ENCODE measurements around the gene SPCS3. TPM values are rescaled to one million over a fixed set of nuclear protein-coding genes. Genes with fewer than 3 reads are reported as not detected.
A peak's percentile ranks its signal among the peaks of the same experiment; 100 is the strongest.

Gene SPCS3
- total RNA-seq, 1 experiment from 2014 or later, result 128 TPM

GRCh38 chr4:176313596-176314336 lies 6.0 kb upstream of the SPCS3 start:
- CTCF ChIA-PET, result no interaction called here
- no TSS peak for BruUV-seq (replicated peaks)

GRCh38 chr4:176319151-176319703 lies 539 bp upstream of the SPCS3 start:
- H3K36me3 ChIP-seq (ENCODE audit: insufficient read depth, low read length, poor library complexity, severe bottlenecking), result no peaks in the 10 kb centered on the region
- no peaks in the 10 kb centered on the region for H3K9me3 ChIP-seq (ENCODE audit: low read depth, low read length, poor library complexity, severe bottlenecking)
- peak overlapping the region; percentile 87 for H3K4me3 ChIP-seq (ENCODE audit: low read depth, low read length, poor library complexity, severe bottlenecking)
- POLR2A ChIA-PET (ENCODE audit: low non-redundant PET), result no interaction called here
- DNase-seq (ENCODE audit: low spot score), result no peak
- intact Hi-C loops (cut with micrococcal nuclease; ENCODE audit: unreplicated experiment), result no loop called here
- peaks cover 17% of the 10 kb centered on the region for H3K4me1 ChIP-seq (ENCODE audit: insufficient read depth, low read length, poor library complexity, severe bottlenecking)
- H3K27ac ChIP-seq (ENCODE audit: low read depth, low read length, poor library complexity, severe bottlenecking), result peak overlapping the region; percentile 92
- BruUV-seq (replicated peaks), result TSS peak; percentile 65
- no peaks in the 10 kb centered on the region for H3K27me3 ChIP-seq (replicated peaks; ENCODE audit: insufficient read depth, low read depth, low read length, poor library complexity)
- TF ChIP-seq EZH2 (IDR thresholded peaks at IDR 0.05; ENCODE audit: borderline replicate concordance, low read depth, low read length, poor library complexity, severe bottlenecking) (no peak), CTCF (conservative IDR thresholded peaks at IDR 0.05; ENCODE audit: low read depth, low read length) (no peak)
- CTCF ChIA-PET, result no interaction called here

More at GRCh38 chr4:176313596-176314336, 6.0 kb upstream of the SPCS3 start:
- Histone ChIP-seq H3K36me3 (ENCODE audit: insufficient read depth, low read length, poor library complexity, severe bottlenecking) (no peaks in the 10 kb centered on the region), H3K4me1 (ENCODE audit: insufficient read depth, low read length, poor library complexity, severe bottlenecking) (no peaks in the 10 kb centered on the region), H3K9me3 (ENCODE audit: low read depth, low read length, poor library complexity, severe bottlenecking) (no peaks in the 10 kb centered on the region), H3K27ac (ENCODE audit: low read depth, low read length, poor library complexity, severe bottlenecking) (no peak overlapping the region), H3K4me3 (ENCODE audit: low read depth, low read length, poor library complexity, severe bottlenecking) (no peak overlapping the region), H3K27me3 (replicated peaks; ENCODE audit: insufficient read depth, low read depth, low read length, poor library complexity) (no peaks in the 10 kb centered on the region)
- POLR2A ChIA-PET (ENCODE audit: low non-redundant PET), result no interaction called here
- intact Hi-C loops (cut with micrococcal nuclease; ENCODE audit: unreplicated experiment), result no loop called here
- no peak for TF ChIP-seq CTCF (conservative IDR thresholded peaks at IDR 0.05; ENCODE audit: low read depth, low read length)
- no peak for TF ChIP-seq EZH2 (IDR thresholded peaks at IDR 0.05; ENCODE audit: borderline replicate concordance, low read depth, low read length, poor library complexity, severe bottlenecking)
- no peak for DNase-seq (ENCODE audit: low spot score)

GRCh38 chr4:176320340-176320975 lies 692 bp downstream of the SPCS3 start:
- Histone ChIP-seq H3K4me3 (ENCODE audit: low read depth, low read length, poor library complexity, severe bottlenecking) (peak overlapping the region; percentile 87), H3K4me1 (ENCODE audit: insufficient read depth, low read length, poor library complexity, severe bottlenecking) (peaks cover 17% of the 10 kb centered on the region), H3K36me3 (ENCODE audit: insufficient read depth, low read length, poor library complexity, severe bottlenecking) (no peaks in the 10 kb centered on the region), H3K27ac (ENCODE audit: low read depth, low read length, poor library complexity, severe bottlenecking) (peak overlapping the region; percentile 92), H3K9me3 (ENCODE audit: low read depth, low read length, poor library complexity, severe bottlenecking) (no peaks in the 10 kb centered on the region), H3K27me3 (replicated peaks; ENCODE audit: insufficient read depth, low read depth, low read length, poor library complexity) (no peaks in the 10 kb centered on the region)
- intact Hi-C loops (cut with micrococcal nuclease; ENCODE audit: unreplicated experiment), result no loop called here
- DNase-seq (ENCODE audit: low spot score), result peak; percentile 89
- CTCF ChIA-PET, result no interaction called here
- TF ChIP-seq EZH2 (IDR thresholded peaks at IDR 0.05; ENCODE audit: borderline replicate concordance, low read depth, low read length, poor library complexity, severe bottlenecking) (no peak), CTCF (conservative IDR thresholded peaks at IDR 0.05; ENCODE audit: low read depth, low read length) (no peak)
- POLR2A ChIA-PET (ENCODE audit: low non-redundant PET), result no interaction called here
- no TSS peak for BruUV-seq (replicated peaks)

All from A673 (cell line).